Stimulated activated naive CD8-positive, alpha-beta T cell treated with anti-CD3 and anti-CD28 coated beads, Interleukin-15, Interleukin-2, amounts not matched to agents 100 ng/mL and 50 ng/mL, for 24 hours (primary cell): ENCODE data around the gene ATP5MC2.
A peak's percentile ranks its signal among the peaks of the same experiment; 100 is the strongest.
"Not testable (repeated sequence)": the region's sequence is repeated elsewhere in the genome, so short reads cannot be mapped to it uniquely, and the experiment has no call there.

Experiments used
- H3K27ac Mint-ChIP-seq: one replicate; pipeline ENCODE4 v1.8.0; 2021; ENCODE audit warnings: mild to moderate bottlenecking, mixed read lengths
- H3K27me3 Mint-ChIP-seq: one replicate; pipeline ENCODE4 v1.8.0; 2021; ENCODE audit warnings: mixed read lengths
- H3K36me3 Mint-ChIP-seq: one replicate; pipeline ENCODE4 v1.8.0; 2021; ENCODE audit warnings: low read depth, mixed read lengths
- H3K4me1 Mint-ChIP-seq: one replicate; pipeline ENCODE4 v1.8.0; 2021; ENCODE audit warnings: low read depth, mixed read lengths
- H3K4me3 Mint-ChIP-seq: one replicate; pipeline ENCODE4 v1.8.0; 2021; ENCODE audit warnings: mild to moderate bottlenecking, mixed read lengths
- H3K9me3 Mint-ChIP-seq: one replicate; pipeline ENCODE4 v1.8.0; 2021; ENCODE audit warnings: mixed read lengths

The ATP5MC2 gene

GRCh38 chr12:53676656-53677015 lies 753 bp upstream of the ATP5MC2 start:
- Mint-ChIP-seq H3K4me3 (peak overlapping the region; percentile 100), H3K36me3 (peaks cover 32% of the 10 kb centered on the region), H3K4me1 (peaks cover 45% of the 10 kb centered on the region), H3K27ac (peak overlapping the region; percentile 98), H3K9me3 (no peaks in the 10 kb centered on the region), H3K27me3 (peaks cover 24% of the 10 kb centered on the region)

DNA sequence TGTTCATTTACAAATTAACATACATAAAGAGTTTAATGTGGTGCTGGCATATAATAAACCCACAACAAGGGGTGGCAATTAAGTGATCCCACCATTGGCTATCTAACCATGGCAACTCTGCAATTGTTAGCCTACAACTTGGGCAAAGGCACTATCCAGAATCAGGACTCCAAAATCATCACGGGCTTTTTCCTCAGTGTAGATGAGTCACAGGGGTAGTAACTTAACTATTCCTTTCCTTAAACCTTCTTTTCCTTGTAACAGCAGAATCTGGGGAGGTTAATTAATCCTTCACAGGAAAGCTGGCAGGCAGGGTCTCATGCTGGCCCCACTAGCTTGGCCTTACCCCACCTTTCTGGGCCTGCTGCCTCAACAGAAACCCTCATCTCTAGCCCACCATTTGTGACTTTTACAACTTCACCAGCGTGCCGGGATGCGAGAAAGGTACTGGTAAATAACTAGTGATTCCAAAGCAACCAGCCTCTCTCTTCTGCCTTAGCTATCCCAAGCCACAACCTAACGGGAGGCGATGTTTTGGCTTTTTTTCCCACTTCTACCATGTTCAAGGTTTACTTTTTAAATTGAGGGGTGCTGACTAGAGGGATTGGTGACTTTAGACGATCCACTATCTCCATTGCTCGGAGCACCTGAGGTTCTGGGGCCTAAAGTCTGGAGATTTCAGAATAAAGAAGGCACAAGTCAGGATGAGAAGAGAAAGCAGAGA lies 744 bp downstream of the ATP5MC2 start:
- Mint-ChIP-seq H3K27ac (peak overlapping the region; percentile 98), H3K27me3 (peaks cover 24% of the 10 kb centered on the region), H3K4me1 (peaks cover 45% of the 10 kb centered on the region), H3K36me3 (peaks cover 44% of the 10 kb centered on the region), H3K9me3 (no peaks in the 10 kb centered on the region), H3K4me3 (peak overlapping the region; percentile 100)

DNA sequence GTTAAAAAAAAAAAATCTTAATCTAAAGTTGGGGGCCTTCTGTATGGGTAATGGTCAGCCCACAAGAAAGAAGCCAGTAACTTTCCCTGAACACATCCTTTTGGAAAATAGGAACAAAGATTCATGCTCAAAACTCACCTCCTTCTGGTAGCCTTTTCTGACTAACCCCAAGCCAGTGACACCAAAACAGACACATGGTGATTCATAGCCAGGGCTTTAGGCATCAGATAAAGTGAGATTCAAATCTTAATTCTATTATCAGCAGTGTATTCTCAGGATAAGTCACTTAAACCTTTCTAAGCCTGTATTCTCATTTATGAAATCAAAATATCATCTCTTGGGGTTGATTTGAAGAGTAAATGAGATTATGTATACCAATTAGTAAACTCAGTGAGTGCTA lies 4.9 kb downstream of the ATP5MC2 start:
- H3K27ac Mint-ChIP-seq, result no peak overlapping the region
- peaks cover 63% of the 10 kb centered on the region for H3K36me3 Mint-ChIP-seq
- peaks cover 32% of the 10 kb centered on the region for H3K4me1 Mint-ChIP-seq
- no peaks in the 10 kb centered on the region for H3K9me3 Mint-ChIP-seq
- no peaks in the 10 kb centered on the region for H3K27me3 Mint-ChIP-seq
- H3K4me3 Mint-ChIP-seq, result no peak overlapping the region

DNA sequence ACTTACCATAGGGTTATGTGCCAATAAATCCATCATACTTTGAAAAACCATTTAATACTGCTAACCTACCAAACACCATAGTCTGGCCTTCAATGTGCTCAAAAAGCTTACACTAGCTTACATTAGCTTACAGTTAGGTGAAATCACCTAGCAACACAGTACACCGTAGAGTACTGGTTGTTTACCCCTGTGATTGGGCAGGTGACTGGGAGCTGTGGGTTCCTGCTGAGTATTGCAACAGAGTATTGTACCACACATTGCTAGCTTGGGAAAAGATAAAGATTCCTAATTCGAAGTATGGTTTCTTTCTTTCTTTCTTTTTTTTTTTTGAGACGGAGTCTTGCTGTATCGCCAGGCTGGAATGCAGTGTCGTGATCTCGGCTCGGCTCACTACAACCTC lies 5.6 kb downstream of the ATP5MC2 start:
- Mint-ChIP-seq H3K4me3 (no peak overlapping the region), H3K36me3 (peaks cover 67% of the 10 kb centered on the region), H3K4me1 (peaks cover 28% of the 10 kb centered on the region), H3K27ac (no peak overlapping the region), H3K9me3 (no peaks in the 10 kb centered on the region), H3K27me3 (no peaks in the 10 kb centered on the region)

- Mint-ChIP-seq H3K4me3 (no peak overlapping the region), H3K27me3 (no peaks in the 10 kb centered on the region), H3K27ac (no peak overlapping the region), H3K36me3 (peaks cover 70% of the 10 kb centered on the region), H3K9me3 (no peaks in the 10 kb centered on the region), H3K4me1 (no peaks in the 10 kb centered on the region)
These were observed 8.8 kb downstream of the ATP5MC2 start for GRCh38 chr12:53667080-53667479.

DNA sequence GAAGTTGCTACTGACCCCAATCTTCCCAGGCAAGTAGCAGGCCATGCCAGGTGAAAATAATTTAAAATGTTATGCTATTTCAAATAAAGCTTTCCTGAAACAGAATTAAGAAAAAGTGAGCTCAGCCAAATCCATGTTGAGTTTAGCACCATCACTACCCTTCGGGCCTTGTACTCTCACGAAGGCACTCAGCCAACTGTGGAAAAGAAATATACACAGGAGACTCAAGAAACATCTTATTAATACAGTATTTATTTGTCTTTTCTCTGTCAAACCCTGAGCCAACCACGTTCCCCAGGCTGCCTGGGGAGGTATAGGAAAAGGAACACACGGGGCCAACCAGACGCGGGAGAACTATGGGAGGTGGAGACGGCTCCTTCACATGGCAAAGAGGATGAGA lies 10.9 kb downstream of the ATP5MC2 start:
- Mint-ChIP-seq H3K36me3 (peaks cover 61% of the 10 kb centered on the region), H3K4me3 (no peak overlapping the region), H3K9me3 (no peaks in the 10 kb centered on the region), H3K27ac (peak overlapping the region; percentile 9), H3K27me3 (no peaks in the 10 kb centered on the region), H3K4me1 (no peaks in the 10 kb centered on the region)

GRCh38 chr12:53664191-53664590 lies 11.7 kb downstream of the ATP5MC2 start:
- H3K4me3 Mint-ChIP-seq, result no peak overlapping the region

DNA sequence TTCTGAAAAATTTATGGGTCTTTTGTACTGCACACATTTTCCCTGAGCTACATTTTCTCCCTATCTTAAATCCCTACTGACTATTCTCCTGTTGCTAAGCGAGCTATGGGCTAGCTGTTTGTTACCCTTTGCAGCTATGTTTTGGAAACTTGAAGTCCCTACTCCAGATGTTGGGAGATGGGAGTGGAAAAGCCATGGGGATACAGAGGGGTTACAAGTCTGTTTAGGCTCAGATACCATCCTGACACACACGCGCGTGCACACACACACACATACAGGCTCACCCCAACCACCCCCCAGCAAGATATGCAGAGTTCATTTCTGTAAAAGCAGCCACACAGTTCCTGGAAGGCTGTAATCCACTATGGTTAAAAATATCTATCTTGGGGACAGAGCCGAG lies 15.8 kb downstream of the ATP5MC2 start:
- Mint-ChIP-seq H3K27ac (no peak overlapping the region), H3K9me3 (no peaks in the 10 kb centered on the region), H3K27me3 (no peaks in the 10 kb centered on the region), H3K4me1 (peaks cover 7% of the 10 kb centered on the region), H3K4me3 (no peak overlapping the region), H3K36me3 (peaks cover 37% of the 10 kb centered on the region)

More at GRCh38 chr12:53664191-53664590, 11.7 kb downstream of the ATP5MC2 start:
- Mint-ChIP-seq H3K4me1 (no peaks in the 10 kb centered on the region), H3K36me3 (peaks cover 54% of the 10 kb centered on the region), H3K27me3 (no peaks in the 10 kb centered on the region), H3K27ac (no peak overlapping the region), H3K9me3 (no peaks in the 10 kb centered on the region)

DNA sequence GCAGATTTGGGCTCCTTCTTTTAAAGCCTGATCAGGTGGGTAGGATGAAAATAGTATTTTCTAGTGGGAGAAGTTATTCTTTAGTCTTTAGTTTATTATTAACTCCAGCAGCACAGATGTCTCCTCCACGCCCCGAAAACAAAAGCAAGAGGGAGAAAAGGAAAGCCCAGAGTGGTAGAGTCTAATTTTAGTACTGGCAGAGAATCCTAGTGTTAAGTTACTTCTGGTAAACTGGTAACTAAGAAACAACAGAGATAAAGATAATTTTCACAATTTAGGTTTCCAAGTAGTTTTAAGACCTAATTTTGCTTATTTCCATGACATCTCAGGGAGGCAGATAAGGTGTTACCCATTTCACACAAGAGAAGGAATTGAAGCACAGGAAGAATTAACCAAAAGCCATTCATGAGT lies 16.3 kb downstream of the ATP5MC2 start:
- no peaks in the 10 kb centered on the region for H3K27me3 Mint-ChIP-seq
- peaks cover 7% of the 10 kb centered on the region for H3K4me1 Mint-ChIP-seq
- H3K9me3 Mint-ChIP-seq, result no peaks in the 10 kb centered on the region
- no peak overlapping the region for H3K4me3 Mint-ChIP-seq
- H3K27ac Mint-ChIP-seq, result no peak overlapping the region
- peaks cover 33% of the 10 kb centered on the region for H3K36me3 Mint-ChIP-seq

- Mint-ChIP-seq H3K4me1 (peaks cover 7% of the 10 kb centered on the region), H3K36me3 (peaks cover 28% of the 10 kb centered on the region), H3K27me3 (no peaks in the 10 kb centered on the region), H3K9me3 (no peaks in the 10 kb centered on the region), H3K4me3 (no peak overlapping the region), H3K27ac (no peak overlapping the region)
These were observed 16.8 kb downstream of the ATP5MC2 start for GRCh38 chr12:53659011-53659551.

DNA sequence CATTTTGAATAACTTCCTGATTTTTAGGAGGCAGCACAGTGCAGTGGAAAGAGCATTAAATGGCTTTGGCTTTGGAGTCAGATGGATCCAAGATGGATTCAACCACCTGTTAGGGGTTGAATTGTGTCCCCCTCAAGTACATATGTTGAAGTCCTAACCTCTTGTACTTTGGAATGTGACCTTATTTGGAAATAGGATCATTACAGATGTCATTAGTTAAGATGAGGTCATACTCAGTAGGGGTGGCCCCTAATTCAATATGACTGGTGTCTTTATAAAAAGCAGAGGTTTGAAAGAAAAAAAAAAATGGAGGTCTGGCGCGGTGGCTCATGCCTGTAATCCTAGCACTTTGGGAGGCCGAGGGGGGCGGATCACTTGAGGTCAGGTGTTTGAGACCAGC lies 18.8 kb downstream of the ATP5MC2 start:
- H3K27me3 Mint-ChIP-seq, result no peaks in the 10 kb centered on the region
- no peak overlapping the region for H3K4me3 Mint-ChIP-seq
- no peaks in the 10 kb centered on the region for H3K9me3 Mint-ChIP-seq
- peaks cover 9% of the 10 kb centered on the region for H3K36me3 Mint-ChIP-seq
- peaks cover 7% of the 10 kb centered on the region for H3K4me1 Mint-ChIP-seq
- H3K27ac Mint-ChIP-seq, result no peak overlapping the region

DNA sequence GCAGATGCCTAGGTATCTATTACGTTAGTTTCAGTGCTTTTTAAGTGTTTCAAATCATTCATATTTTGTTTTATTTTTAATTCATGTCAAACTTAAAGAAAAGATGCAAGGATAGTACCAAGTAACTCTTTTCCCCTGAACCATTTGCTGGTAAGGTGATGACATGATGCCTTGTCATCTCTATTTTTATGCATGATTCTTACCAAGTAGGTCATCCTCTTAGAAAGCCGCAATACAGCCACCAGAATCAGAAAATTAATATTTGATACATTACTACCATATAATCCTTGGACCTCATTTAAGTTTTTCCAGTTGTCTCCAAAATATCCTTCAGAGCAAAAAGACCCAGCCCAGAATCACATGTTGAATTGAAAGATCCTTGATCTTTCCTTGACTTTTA lies 22.3 kb downstream of the ATP5MC2 start:
- Mint-ChIP-seq H3K4me3 (no peak overlapping the region), H3K27me3 (no peaks in the 10 kb centered on the region), H3K27ac (no peak overlapping the region), H3K9me3 (no peaks in the 10 kb centered on the region), H3K4me1 (peaks cover 7% of the 10 kb centered on the region), H3K36me3 (peaks cover 3% of the 10 kb centered on the region)

DNA sequence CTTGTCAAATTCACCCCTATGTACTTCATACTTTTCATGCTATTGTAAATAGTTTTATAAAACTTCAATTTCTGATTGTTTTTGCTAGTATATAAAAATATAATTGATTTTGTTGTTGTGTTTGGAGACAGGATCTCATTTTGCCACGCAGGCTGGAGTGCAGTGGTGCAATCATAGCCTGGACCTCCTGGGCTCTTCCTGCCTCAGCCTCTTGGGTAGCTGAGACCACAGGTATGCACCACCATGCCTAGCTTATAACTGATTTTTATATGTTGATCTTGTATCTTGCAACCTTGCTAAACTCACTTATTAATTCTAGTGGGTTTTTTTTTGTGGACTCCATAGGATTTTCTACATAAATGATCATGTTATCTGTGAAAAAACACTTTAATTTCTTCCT lies 23.5 kb downstream of the ATP5MC2 start:
- H3K4me1 Mint-ChIP-seq, result peaks cover 7% of the 10 kb centered on the region
- H3K9me3 Mint-ChIP-seq, result no peaks in the 10 kb centered on the region
- H3K4me3 Mint-ChIP-seq, result no peak overlapping the region
- H3K27me3 Mint-ChIP-seq, result no peaks in the 10 kb centered on the region
- no peak overlapping the region for H3K27ac Mint-ChIP-seq
- peaks cover 3% of the 10 kb centered on the region for H3K36me3 Mint-ChIP-seq

GRCh38 chr12:53651737-53652136 lies 24.1 kb downstream of the ATP5MC2 start:
- no peaks in the 10 kb centered on the region for H3K9me3 Mint-ChIP-seq
- H3K4me1 Mint-ChIP-seq, result peaks cover 1% of the 10 kb centered on the region
- no peak overlapping the region for H3K27ac Mint-ChIP-seq
- H3K4me3 Mint-ChIP-seq, result no peak overlapping the region
- no peaks in the 10 kb centered on the region for H3K27me3 Mint-ChIP-seq
- no peaks in the 10 kb centered on the region for H3K36me3 Mint-ChIP-seq

- not testable (repeated sequence) for H3K4me1 Mint-ChIP-seq, H3K27ac Mint-ChIP-seq, H3K36me3 Mint-ChIP-seq, H3K4me3 Mint-ChIP-seq, H3K27me3 Mint-ChIP-seq, H3K9me3 Mint-ChIP-seq
These were observed 29.6 kb downstream of the ATP5MC2 start for GRCh38 chr12:53646300-53646699.

DNA sequence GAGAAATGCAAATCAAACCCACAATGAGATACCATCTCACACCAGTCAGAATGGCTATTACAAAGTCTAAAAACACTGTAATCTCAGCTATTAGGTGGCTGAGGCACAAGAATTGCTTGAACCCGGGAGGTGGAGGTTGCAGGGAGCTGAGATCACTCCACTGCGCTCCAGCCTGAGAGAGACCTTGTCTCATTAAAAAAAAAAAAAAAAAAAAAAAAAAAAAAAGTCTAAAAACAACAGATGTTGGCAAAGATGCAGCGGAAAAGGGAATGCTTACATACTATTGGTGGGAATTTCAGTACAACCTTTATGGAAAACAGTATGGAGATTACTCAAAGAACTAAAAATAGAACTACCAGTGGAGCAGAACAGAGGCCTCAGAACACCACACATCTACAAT lies 30.7 kb downstream of the ATP5MC2 start:
- Mint-ChIP-seq H3K4me1 (no peaks in the 10 kb centered on the region), H3K27ac (no peak overlapping the region), H3K9me3 (no peaks in the 10 kb centered on the region), H3K36me3 (no peaks in the 10 kb centered on the region), H3K27me3 (no peaks in the 10 kb centered on the region), H3K4me3 (no peak overlapping the region)
